HepG2 (cell line): Measurements from ENCODE around the gene PTPRE. TPM values are rescaled to one million over a fixed set of nuclear protein-coding genes. Genes with fewer than 3 reads are reported as not detected.

Source experiments
- ESRRA ChIP-seq: sonication (generic); formaldehyde crosslinking; IDR thresholded peaks from 2 replicates; pipeline ENCODE4 v1.5.1; 2020; ENCODE audit warnings: mild to moderate bottlenecking, low read depth, missing genetic modification reagents
- MIER3 ChIP-seq: IDR thresholded peaks from 2 replicates; pipeline ENCODE4 v1.6.1; 2016; ENCODE audit warnings: missing compliant biosample characterization, borderline replicate concordance
- ZNF530 ChIP-seq: sonication (generic); formaldehyde crosslinking; IDR thresholded peaks from 2 replicates; pipeline ENCODE4 v1.5.0; 2020; ENCODE audit warnings: low read depth, mild to moderate bottlenecking, missing genetic modification reagents
- ZNF775 ChIP-seq: sonication (generic); formaldehyde crosslinking; IDR thresholded peaks from 2 replicates; pipeline ENCODE4 v1.4.0; 2020; ENCODE audit warnings: missing genetic modification reagents, mild to moderate bottlenecking, moderate library complexity, borderline replicate concordance
- ZNF83 ChIP-seq: sonication (generic); formaldehyde crosslinking; IDR thresholded peaks from 2 replicates; pipeline ENCODE4 v1.4.0; 2020; ENCODE audit warnings: missing genetic modification reagents, mild to moderate bottlenecking, borderline replicate concordance
- polyA plus RNA-seq, 8 experiments: library from polyadenylated mRNA; depleted of rRNA in 3 of 8; stranded (reverse) in 7 of 8; unstranded in 1 of 8; fragments of >200 nt; fragmentation: Illumina TruSeq in 4 of 8; extraction: Trizol in 4 of 8; gene quantifications; 2 replicates each; pipeline versions ENCODE4 v1.2.1 to v1.2.3, GENCODE V29; 2011 to 2016; ENCODE audit warnings: low read depth in 4 of 8, missing spikeins in 1 of 8, mixed read lengths in 1 of 8; ENCODE audit not compliant: insufficient read depth in 1 of 8
- total RNA-seq, 5 experiments: library from RNA; depleted of rRNA; stranded (reverse); fragments of >200 nt; fragmentation: Illumina TruSeq; extraction: Trizol; gene quantifications; 2 replicates each; pipeline ENCODE4 v1.2.3, GENCODE V29; 2016; ENCODE audit warnings: low read depth in 1 of 5
- TF ChIP-seq, protein P1 (sequence below): sonication (generic); formaldehyde crosslinking; IDR thresholded peaks from 2 replicates; pipeline ENCODE4 v1.5.0; 2020; ENCODE audit warnings: mild to moderate bottlenecking, missing genetic modification reagents, borderline replicate concordance
- TF ChIP-seq, protein P2 (sequence below): sonication (generic); formaldehyde crosslinking; conservative IDR thresholded peaks from 2 replicates; pipeline ENCODE4 v1.4.0; 2020; ENCODE audit warnings: mild to moderate bottlenecking, missing genetic modification reagents, moderate library complexity

The PTPRE gene
- total and polyA plus RNA-seq, 2 of the 13 experiments (the other 11 are each of a cell fraction or from before 2014, with no cell fraction given), result 0.01 to 0.02 TPM

DNA sequence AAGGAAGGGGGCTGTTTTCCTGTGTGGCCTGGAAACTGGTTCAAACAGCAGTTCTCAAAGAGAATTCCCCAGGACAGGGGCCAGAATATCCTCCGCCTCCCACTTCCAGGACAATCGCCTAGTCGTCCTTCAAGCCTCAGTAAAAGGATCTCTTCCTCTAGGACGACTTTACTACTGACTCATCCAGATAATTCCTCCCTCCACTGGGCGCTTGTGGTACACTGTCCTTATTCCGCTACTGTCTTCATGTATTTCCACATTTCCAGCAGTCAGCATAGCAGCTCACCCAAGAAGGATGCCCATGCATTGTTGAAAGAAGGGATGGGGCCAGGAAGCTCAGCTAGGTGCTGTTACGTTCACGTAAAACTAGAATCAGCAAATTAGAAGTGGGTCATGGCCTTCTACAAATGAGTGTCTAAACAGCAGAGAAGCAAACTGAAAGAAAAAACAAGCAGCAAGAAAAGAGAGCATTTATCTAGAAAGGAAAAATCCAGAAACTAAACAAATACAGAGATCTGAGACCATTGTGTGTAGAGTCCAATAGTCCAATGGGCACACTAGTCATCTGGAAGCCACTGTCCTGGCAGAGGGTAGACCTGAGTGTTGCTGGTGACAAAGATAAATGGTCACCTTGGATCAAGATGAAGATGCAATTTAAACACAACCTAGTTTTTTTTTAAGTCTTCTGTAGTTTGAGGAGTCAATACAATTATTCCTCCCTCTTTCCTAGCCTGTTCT lies 40.5 kb upstream of the PTPRE start (continued):
- TF ChIP-seq MIER3, result no peak
- TF ChIP-seq ESRRA, result no peak
- TF ChIP-seq, protein P1, sequence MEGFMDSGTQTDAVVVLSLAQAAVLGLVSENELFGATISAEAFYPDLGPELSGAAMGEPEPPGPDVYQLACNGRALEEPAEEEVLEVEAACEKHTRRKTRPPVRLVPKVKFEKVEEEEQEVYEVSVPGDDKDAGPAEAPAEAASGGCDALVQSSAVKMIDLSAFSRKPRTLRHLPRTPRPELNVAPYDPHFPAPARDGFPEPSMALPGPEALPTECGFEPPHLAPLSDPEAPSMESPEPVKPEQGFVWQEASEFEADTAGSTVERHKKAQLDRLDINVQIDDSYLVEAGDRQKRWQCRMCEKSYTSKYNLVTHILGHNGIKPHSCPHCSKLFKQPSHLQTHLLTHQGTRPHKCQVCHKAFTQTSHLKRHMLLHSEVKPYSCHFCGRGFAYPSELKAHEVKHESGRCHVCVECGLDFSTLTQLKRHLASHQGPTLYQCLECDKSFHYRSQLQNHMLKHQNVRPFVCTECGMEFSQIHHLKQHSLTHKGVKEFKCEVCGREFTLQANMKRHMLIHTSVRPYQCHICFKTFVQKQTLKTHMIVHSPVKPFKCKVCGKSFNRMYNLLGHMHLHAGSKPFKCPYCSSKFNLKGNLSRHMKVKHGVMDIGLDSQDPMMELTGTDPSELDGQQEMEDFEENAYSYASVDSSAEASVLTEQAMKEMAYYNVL (CRISPR knock-in tag), result peak; percentile 50; the same call in 1 of the 2 replicates
- no peak for TF ChIP-seq ZNF83
- TF ChIP-seq ZNF530 (CRISPR knock-in tag), result no peak
- TF ChIP-seq, protein P2, sequence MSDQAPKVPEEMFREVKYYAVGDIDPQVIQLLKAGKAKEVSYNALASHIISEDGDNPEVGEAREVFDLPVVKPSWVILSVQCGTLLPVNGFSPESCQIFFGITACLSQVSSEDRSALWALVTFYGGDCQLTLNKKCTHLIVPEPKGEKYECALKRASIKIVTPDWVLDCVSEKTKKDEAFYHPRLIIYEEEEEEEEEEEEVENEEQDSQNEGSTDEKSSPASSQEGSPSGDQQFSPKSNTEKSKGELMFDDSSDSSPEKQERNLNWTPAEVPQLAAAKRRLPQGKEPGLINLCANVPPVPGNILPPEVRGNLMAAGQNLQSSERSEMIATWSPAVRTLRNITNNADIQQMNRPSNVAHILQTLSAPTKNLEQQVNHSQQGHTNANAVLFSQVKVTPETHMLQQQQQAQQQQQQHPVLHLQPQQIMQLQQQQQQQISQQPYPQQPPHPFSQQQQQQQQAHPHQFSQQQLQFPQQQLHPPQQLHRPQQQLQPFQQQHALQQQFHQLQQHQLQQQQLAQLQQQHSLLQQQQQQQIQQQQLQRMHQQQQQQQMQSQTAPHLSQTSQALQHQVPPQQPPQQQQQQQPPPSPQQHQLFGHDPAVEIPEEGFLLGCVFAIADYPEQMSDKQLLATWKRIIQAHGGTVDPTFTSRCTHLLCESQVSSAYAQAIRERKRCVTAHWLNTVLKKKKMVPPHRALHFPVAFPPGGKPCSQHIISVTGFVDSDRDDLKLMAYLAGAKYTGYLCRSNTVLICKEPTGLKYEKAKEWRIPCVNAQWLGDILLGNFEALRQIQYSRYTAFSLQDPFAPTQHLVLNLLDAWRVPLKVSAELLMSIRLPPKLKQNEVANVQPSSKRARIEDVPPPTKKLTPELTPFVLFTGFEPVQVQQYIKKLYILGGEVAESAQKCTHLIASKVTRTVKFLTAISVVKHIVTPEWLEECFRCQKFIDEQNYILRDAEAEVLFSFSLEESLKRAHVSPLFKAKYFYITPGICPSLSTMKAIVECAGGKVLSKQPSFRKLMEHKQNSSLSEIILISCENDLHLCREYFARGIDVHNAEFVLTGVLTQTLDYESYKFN (CRISPR knock-in tag), result 0 out of 2 replicates have a peak, but pooled peaks have one; percentile 16
- no peak for TF ChIP-seq ZNF775 (CRISPR knock-in tag)
